ENCODE results near the gene MEF2D.

MEF2D gene

GRCh38 chr1:156524481-156524869 lies 23.9 kb upstream of the MEF2D start:
- DNase-seq (ENCODE audit: low spot score), result no peak

GRCh38 chr1:156523801-156524480 lies 23.4 kb upstream of the MEF2D start:
- no peak for DNase-seq (ENCODE audit: low spot score)

GRCh38 chr1:156522443-156522970 lies 21.9 kb upstream of the MEF2D start:
- no peak for DNase-seq (ENCODE audit: low spot score)

- DNase-seq (ENCODE audit: low spot score), result no peak
Observed at GRCh38 chr1:156517748-156518147, 17.2 kb upstream of the MEF2D start.

GRCh38 chr1:156516821-156517220 lies 16.2 kb upstream of the MEF2D start:
- DNase-seq (ENCODE audit: low spot score), result no peak

GRCh38 chr1:156515956-156516355 lies 15.4 kb upstream of the MEF2D start:
- no peak for DNase-seq (ENCODE audit: low spot score)

GRCh38 chr1:156513185-156513584 lies 12.6 kb upstream of the MEF2D start:
- DNase-seq (ENCODE audit: low spot score), result no peak

GRCh38 chr1:156511644-156512043 lies 11.1 kb upstream of the MEF2D start:
- no peak for DNase-seq (ENCODE audit: low spot score)

GRCh38 chr1:156510709-156511108 lies 10.1 kb upstream of the MEF2D start:
- no peak for DNase-seq (ENCODE audit: low spot score)

GRCh38 chr1:156509424-156510034 lies 9.0 kb upstream of the MEF2D start:
- DNase-seq (ENCODE audit: low spot score), result no peak

GRCh38 chr1:156508955-156509234 lies 8.3 kb upstream of the MEF2D start:
- no peak for DNase-seq (ENCODE audit: low spot score)

- DNase-seq (ENCODE audit: low spot score), result no peak
Observed at GRCh38 chr1:156508205-156508954, 7.8 kb upstream of the MEF2D start.

- DNase-seq (ENCODE audit: low spot score), result no peak
Observed at GRCh38 chr1:156506450-156506849, 5.9 kb upstream of the MEF2D start.

- DNase-seq (ENCODE audit: low spot score), result no peak
Observed at GRCh38 chr1:156505679-156506298, 5.2 kb upstream of the MEF2D start.

- peak; percentile 99 for DNase-seq (ENCODE audit: low spot score)
Observed at GRCh38 chr1:156504821-156505678, 4.5 kb upstream of the MEF2D start.

- peak; percentile 69 for DNase-seq (ENCODE audit: low spot score)
Observed at GRCh38 chr1:156504438-156504813, 3.9 kb upstream of the MEF2D start.

GRCh38 chr1:156503698-156504437 lies 3.3 kb upstream of the MEF2D start:
- DNase-seq (ENCODE audit: low spot score), result no peak

GRCh38 chr1:156502894-156503697 lies 2.5 kb upstream of the MEF2D start:
- no peak for DNase-seq (ENCODE audit: low spot score)

GRCh38 chr1:156502391-156502893 lies 1.9 kb upstream of the MEF2D start:
- no peak for DNase-seq (ENCODE audit: low spot score)

All from SK-N-DZ (cell line).